GM18502 (cell line): ENCODE results near the gene S100A6.

Source experiments
- ATAC-seq: cut with Tn5 transposase; IDR thresholded peaks from one replicate; pipeline ENCODE4 v1.9.1; 2021; ENCODE audit warnings: mild to moderate bottlenecking; ENCODE audit not compliant: unreplicated experiment, poor library complexity

S100A6 gene

GRCh38 chr1:153509036-153509435 is 26.8 kb downstream of the S100A6 start:
- ATAC-seq: no peak

- ATAC-seq: no peak
Measured at GRCh38 chr1:153507926-153508583, 27.7 kb downstream of the S100A6 start.

GRCh38 chr1:153506831-153507413 is 28.9 kb downstream of the S100A6 start:
- ATAC-seq: no peak

DNA sequence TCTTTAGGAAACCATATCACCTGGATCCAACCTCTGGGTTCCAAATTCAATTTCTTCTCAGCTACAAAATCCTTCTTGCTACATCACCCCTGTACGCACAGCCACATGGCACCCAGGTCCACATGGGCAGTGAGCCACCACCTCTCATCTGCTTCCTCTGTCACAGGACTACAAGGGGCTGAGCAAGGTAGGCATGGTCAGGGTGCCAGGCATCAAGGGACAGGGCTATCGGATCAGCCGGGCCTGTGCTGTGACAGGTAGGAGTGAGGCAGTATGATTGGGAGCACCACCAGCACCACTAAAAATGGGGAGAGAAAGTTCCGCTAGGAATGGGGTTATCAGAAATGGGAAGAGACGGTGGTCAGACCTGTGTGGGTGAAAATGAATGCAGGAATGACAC is 29.4 kb downstream of the S100A6 start:
- ATAC-seq: no peak

DNA sequence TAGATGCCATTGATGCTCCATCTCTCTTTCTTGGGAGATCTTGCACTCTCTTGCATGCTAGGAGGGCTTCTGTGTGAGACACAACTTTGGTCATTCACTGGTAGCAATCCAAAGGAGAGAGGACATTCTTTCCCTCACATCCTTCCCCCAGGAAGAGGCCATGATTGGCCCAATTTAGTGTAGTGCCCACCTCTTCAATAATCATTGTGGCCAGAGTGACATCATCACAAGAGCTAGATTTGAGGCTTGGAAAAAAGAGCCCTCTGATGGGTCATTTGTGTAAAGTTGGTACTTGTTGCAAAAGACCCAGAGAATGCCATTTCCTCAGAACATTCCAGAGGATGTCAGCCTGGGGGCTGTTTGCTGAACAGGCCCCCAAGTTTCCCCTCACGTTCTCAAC is 30.2 kb downstream of the S100A6 start:
- ATAC-seq: no peak

DNA sequence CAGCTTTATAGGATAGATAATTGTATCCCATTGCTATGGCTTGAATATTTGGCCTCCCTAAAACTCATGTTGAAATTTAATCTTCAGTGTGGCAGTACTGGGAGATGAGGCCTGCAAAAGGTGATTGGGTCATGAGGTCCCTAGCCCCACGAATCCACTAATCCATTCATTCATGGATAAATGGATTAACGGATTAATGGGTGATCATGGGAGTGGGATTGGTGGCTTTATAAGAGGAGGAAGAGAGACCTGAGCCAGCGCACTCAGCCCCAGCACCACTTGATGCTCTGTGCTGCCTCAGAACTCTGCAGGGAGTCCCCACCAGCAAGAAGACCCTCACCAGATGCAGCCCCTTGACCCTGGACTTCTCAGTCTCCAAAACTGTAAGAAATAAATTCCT is 32.0 kb downstream of the S100A6 start:
- ATAC-seq: no peak

DNA sequence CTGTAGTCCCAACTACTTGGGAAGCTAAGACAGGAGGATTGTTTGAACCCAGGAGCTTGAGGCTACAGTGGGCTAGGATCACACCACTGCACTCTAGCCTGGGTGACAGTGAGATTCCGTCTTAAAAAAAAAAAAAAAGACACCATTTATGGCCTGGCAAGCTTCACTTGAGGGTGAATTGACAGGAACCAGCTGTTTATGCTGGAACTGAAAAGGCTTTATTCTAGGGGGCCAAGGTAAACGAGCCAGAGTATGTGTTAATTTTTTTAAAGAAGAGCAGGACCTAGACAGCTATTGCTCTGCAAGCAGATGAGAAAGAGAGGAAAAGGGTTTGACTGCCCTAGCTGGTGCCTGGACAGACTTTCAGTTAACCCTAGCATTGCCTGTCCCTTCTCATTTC is 37.0 kb downstream of the S100A6 start:
- ATAC-seq: no peak

DNA sequence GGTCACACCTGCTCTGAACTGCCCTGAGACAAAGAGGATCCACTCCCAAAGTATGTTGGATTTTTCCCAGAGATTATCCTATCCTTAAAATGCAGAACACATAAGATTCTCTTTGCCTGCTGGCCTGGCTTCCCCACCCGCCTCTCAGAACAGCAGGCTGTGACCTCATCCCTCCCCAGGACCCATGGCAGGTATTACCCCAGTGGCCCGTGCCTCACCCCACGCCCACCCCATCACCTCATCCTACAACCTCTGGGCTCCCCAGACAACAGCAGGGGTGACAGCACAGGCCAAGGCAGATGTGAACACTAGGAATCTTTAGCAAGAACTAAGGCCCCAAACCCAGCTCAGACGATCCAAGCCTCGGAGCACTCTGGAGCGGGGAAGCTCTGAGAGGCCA is 40.3 kb downstream of the S100A6 start:
- ATAC-seq: no peak

DNA sequence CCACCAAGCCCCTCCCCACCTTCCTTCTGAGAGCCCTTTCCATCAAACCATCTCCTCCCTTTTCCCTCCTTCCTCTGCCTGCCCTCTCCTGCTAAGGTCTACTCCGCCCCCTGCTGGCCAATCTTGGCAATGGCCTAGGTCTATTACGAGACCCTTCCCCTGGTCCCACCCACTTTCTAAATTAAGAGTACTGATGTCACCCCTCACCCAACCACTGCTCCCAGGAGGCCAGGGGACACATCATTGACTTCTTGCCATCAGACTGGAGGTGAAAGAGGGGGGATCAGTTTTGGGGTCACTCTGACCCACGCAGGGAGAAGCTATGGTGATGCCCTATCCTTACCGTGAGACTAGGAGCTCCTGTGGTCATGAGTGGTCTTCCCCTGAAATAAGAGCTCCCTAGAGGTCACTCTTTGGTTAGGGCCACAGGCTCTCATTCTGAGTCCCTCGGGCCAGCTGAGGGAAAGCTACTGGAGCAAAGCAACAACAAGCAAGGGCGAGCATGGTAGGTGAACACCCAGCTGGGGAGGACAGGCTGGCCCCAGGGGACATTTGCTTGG is 40.7 kb downstream of the S100A6 start:
- no peak for ATAC-seq

DNA sequence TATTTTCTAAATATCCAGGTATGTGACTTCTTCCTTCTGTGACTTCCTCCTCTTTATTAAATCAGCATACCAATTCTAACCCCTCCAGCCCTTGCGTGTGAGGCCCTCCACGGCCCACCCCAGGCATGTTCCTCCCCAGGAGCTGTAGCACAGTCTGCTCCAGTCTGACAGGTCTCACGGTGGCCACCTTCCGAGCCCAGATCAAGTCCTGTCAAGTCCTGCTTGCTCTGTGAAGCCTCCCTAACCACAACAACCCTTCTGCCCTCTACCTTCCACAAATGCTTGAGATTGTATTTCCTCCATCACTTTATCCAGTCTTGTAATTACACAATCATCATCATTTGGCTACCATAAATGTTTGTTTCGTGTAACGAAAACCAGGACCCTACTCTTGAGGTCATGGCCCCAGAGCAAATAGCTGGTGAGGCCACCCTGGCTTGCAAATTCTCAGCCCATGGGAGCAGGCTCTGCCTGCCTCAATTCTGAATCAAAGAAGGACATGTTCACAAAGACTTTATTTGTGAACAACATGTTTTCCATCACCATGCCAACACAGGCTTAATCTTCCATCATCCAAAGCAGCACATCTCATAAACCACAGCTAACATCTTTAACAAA is 42.3 kb downstream of the S100A6 start:
- no peak for ATAC-seq

DNA sequence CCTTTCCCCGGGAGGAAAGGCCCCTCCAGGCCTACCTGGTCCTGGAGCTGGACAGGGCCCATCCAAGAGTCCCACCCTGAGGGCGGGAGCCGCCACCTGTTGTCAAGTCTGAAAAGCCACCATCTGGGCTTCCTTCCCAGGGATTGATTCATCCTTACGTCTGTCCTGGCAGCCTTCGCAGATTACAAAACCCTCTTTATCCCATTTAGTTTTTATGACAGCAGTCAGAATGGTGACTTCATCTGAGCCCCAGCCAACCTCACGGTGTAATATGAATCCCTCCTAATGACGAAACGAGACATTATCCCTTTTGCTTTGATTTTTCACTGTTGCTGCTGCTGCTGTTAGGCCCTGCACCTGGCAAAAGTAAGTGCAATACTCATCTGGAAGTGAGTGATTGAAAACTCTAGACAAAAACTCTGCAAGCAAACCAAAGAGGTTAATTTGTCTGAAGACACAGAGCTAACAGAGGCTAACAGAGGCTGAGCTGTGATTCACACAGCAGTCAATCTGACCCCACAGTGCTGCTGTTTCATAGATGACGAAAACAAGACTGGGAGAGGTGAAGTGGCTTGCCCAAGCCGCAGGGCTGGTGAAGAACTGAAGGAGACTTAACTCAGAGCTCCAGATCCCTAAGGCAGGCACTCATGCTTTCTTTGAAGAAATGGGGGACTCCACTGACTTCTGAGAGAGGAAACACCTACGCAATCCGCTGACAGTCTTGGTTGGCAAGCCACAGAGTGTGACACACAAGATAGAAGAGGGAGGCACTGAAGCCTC is 45.3 kb downstream of the S100A6 start:
- no peak for ATAC-seq

DNA sequence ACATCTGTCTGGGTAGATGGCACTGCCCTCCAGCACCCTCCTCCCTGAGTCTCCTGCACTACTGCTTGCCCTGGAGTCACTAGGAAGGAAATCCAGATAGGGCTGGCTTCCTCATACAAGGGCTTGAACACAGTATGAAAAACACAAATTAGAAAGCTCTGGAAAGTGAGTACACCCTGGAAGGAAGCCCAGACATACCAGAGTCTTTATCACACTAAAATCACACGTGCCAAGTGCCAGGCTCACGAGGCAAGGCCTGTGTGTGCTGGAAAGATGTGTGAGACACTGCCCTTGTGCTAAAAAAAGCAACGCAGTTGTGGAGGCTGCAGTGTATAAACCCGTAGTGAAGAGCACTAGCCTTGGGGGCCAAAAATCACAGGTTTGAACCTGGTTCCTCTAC is 47.1 kb downstream of the S100A6 start:
- ATAC-seq: no peak

GRCh38 chr1:153487707-153488106 is 48.1 kb downstream of the S100A6 start:
- ATAC-seq: no peak

GRCh38 chr1:153485863-153486262 is 49.9 kb downstream of the S100A6 start:
- no peak for ATAC-seq
